SK-N-SH treated with all-trans-retinoic acid at 6 μM for 48 hours (cell line): ENCODE data around the gene ATRNL1.

Experiments used
- ARNTL ChIP-seq: fragments of 450-650 bp; formaldehyde crosslinking; IDR thresholded peaks from 2 replicates; pipeline ENCODE4 v1.5.0; 2020; ENCODE audit warnings: low read depth, mild to moderate bottlenecking, moderate library complexity, borderline replicate concordance
- BACH2 ChIP-seq: fragments of 250-450 bp; sonication (Bioruptor Pico); IDR thresholded peaks from 2 replicates; pipeline ENCODE4 v1.9.0; 2021; ENCODE audit warnings: mild to moderate bottlenecking, borderline replicate concordance
- CREB5 ChIP-seq: fragments of 250-450 bp; sonication (Bioruptor Pico); IDR thresholded peaks from 2 replicates; pipeline ENCODE4 v1.5.1; 2020; ENCODE audit warnings: low read depth, mild to moderate bottlenecking, moderate library complexity
- CSRNP3 ChIP-seq: fragments of 250-450 bp; sonication (Bioruptor Pico); IDR thresholded peaks from 2 replicates; pipeline ENCODE4 v1.5.1; 2021; ENCODE audit warnings: mild to moderate bottlenecking, moderate library complexity
- ESRRG ChIP-seq: fragments of 250-450 bp; sonication (Bioruptor Pico); IDR thresholded peaks from 2 replicates; pipeline ENCODE4 v1.6.1; 2021; ENCODE audit warnings: mild to moderate bottlenecking
- GLIS3 ChIP-seq: fragments of 250-450 bp; sonication (Bioruptor Pico); IDR thresholded peaks from 2 replicates; pipeline ENCODE4 v1.5.0; 2020; ENCODE audit warnings: mild to moderate bottlenecking, moderate library complexity
- ISL1 ChIP-seq: fragments of 250-450 bp; sonication (Bioruptor Pico); IDR thresholded peaks from 2 replicates; pipeline ENCODE4 v2.1.2; 2022; ENCODE audit warnings: mild to moderate bottlenecking, moderate library complexity
- PATZ1 ChIP-seq: fragments of 250-450 bp; sonication (Bioruptor Pico); IDR thresholded peaks from 2 replicates; pipeline ENCODE4 v1.8.0; 2020; ENCODE audit warnings: mild to moderate bottlenecking, moderate library complexity, borderline replicate concordance
- PPARA ChIP-seq: fragments of 250-450 bp; sonication (Bioruptor Pico); IDR thresholded peaks from 2 replicates; pipeline ENCODE4 v1.5.0; 2020; ENCODE audit warnings: mild to moderate bottlenecking, borderline replicate concordance
- TCF4 ChIP-seq: fragments of 250-450 bp; sonication (Bioruptor Pico); IDR thresholded peaks from 2 replicates; pipeline ENCODE4 v1.8.0; 2021; ENCODE audit warnings: mild to moderate bottlenecking, moderate library complexity, borderline replicate concordance
- ZFP30 ChIP-seq: fragments of 450-650 bp; formaldehyde crosslinking; IDR thresholded peaks from 2 replicates; pipeline ENCODE4 v1.5.0; 2022; ENCODE audit warnings: mild to moderate bottlenecking, moderate library complexity
- ZNF8 ChIP-seq: fragments of 450-650 bp; formaldehyde crosslinking; IDR thresholded peaks from 2 replicates; pipeline ENCODE4 v1.5.0; 2020; ENCODE audit warnings: mild to moderate bottlenecking, moderate library complexity
- TF ChIP-seq, protein P1 (sequence below): fragments of 250-450 bp; sonication (Bioruptor Pico); IDR thresholded peaks from 2 replicates; pipeline ENCODE4 v1.8.0; 2021; ENCODE audit warnings: low read depth, mild to moderate bottlenecking, moderate library complexity, borderline replicate concordance

DNA sequence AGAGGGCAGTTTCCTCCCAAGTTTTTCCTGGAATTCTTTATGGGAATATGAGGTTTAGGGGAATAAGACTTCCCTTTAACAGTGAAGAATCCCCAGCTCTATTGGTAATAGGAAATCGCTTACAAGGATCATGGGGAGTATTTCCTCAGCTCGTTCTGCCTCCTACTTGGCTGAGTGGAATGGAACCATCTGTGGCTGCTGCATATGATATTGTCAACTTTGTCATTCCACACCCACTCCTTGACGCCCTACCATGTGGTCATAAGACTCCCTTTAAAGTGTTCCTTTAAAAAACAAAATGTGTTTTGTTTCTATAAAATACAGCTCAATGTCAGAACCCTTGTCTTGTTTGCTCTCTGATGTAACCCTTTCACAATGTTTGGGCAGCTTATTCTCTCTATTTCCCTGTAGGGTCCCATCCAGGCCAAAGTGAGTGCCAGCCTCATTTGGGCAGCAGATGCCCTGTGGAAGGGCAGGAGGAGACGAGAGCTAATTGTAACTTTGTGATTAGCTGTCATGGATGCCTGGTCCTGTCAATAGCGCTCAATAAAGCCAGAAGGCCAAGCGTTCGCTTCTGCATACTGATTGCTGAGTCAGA, 33.8 kb upstream of the ATRNL1 start:
- TF ChIP-seq PATZ1 (no peak), ISL1 (CRISPR knock-in tag) (no peak), CREB5 (CRISPR knock-in tag) (no peak), PPARA (CRISPR knock-in tag) (no peak), BACH2 (CRISPR knock-in tag) (no peak), ZFP30 (CRISPR knock-in tag) (no peak), ESRRG (CRISPR knock-in tag) (no peak), ARNTL (CRISPR knock-in tag) (no peak), GLIS3 (CRISPR knock-in tag) (no peak), ZNF8 (CRISPR knock-in tag) (no peak), TCF4 (no peak), CSRNP3 (CRISPR knock-in tag) (no peak)
- TF ChIP-seq, protein P1, sequence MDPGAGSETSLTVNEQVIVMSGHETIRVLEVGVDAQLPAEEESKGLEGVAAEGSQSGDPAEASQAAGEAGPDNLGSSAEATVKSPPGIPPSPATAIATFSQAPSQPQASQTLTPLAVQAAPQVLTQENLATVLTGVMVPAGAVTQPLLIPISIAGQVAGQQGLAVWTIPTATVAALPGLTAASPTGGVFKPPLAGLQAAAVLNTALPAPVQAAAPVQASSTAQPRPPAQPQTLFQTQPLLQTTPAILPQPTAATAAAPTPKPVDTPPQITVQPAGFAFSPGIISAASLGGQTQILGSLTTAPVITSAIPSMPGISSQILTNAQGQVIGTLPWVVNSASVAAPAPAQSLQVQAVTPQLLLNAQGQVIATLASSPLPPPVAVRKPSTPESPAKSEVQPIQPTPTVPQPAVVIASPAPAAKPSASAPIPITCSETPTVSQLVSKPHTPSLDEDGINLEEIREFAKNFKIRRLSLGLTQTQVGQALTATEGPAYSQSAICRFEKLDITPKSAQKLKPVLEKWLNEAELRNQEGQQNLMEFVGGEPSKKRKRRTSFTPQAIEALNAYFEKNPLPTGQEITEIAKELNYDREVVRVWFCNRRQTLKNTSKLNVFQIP = no peak
